Effector CD4-positive, alpha-beta T cell (primary cell): ENCODE measurements around the gene TMEM222.
"Not testable (repeated sequence)": the region's sequence is repeated elsewhere in the genome, so short reads cannot be mapped to it uniquely, and the experiment has no call there.

Source experiments
- DNase-seq: peaks from one replicate; pipeline ENCODE4 v3.0.0-alpha.2; 2020
- total RNA-seq: gene quantifications from one replicate; lab custom pipeline; 2026; lab: John Stamatoyannopoulos, UW

The TMEM222 gene
- 25.9 reads per million, percentile 53 among the genes with 10 or more reads in this experiment for total RNA-seq

GRCh38 chr1:27321813-27322568 lies at the start of gene TMEM222:
Gene TMEM222, plus strand, starts transcription at chr1:27322163. Its CDS starts 35 bp downstream, at chr1:27322198.
- peak; percentile 95 for DNase-seq

DNA sequence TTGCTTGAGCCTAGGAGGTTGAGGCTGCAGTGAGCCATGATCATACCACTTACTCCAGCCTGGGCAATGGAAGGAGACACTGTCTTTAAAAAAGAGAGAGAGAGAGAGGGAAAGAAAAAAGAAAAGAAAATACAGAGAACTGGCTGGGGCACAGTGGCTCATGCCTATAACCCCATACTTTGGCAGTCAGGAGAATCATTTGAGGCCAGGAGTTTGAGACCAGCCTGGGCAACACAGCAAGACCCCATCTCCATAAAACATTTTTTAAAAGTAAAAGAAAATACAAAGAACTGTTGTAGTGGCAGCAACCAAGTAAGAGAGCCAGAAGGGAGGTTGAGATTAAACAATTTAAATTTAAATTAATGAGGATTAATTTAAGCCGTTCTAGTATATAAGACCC lies 47.8 kb upstream of the TMEM222 start:
- no peak for DNase-seq

DNA sequence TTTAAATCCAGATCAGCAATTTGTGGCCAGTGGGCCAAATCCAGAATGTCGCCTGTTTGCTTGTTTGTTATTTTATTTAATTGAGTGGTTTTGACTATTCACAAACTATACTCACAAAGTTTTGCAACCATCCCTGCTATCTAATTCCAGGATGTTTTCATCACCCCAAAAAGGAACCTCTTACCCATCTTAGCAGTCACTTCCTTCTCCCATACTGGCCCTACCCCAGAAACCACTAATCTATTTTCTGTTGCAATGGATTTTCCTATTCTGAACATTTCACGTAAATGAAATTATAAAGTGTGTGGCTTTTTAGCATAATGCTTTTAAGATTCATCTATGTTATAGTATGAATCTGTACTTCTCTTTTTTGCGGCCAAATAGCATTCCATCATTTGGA lies 46.3 kb upstream of the TMEM222 start:
- no peak for DNase-seq

- peak; percentile 89 for DNase-seq
Observed at GRCh38 chr1:27284425-27285273, 37.3 kb upstream of the TMEM222 start.

GRCh38 chr1:27285274-27285660 lies 36.7 kb upstream of the TMEM222 start:
- no peak for DNase-seq

DNA sequence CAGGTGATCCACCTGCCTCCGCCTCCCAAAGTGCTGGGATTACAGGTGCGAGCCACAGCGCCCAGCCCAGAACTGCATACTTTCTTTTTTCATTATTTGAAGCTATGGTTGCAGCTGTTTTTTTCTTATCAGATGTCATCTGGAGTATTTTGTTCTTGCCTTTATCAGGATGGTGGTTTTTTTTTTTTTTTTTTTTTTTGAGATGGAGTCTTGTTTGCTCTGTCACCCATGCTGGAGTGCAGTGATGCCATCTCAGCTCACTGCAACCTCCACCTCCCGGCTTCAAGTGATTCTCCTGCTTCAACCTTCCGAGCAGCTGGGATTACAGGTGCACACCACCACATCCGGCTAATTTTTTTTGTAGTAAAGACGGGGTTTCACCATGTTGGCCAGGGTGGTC lies 36.1 kb upstream of the TMEM222 start:
- not testable (repeated sequence) for DNase-seq

- DNase-seq = not testable (repeated sequence)
Observed at GRCh38 chr1:27289125-27289524, 32.8 kb upstream of the TMEM222 start.

DNA sequence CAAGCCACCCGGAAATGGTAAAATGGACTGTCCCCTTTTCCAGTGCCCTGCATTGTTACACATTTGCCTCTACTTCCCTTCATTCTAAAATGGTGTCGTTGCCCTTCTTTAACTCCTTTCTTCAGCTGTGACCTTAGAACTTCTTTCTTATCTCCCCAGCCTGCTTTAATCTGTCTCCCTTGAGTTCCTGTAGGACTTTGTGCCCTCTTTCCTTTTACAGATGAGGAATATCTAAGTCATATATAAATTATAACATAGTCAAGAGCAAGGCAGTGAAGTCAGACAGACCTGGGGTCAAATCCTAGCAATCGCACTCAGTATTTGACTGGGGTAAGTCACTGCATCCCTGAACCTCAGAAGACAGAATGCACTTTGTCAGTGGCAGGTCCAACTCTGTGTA lies 31.4 kb upstream of the TMEM222 start:
- no peak for DNase-seq

GRCh38 chr1:27292106-27292505 lies 29.9 kb upstream of the TMEM222 start:
- DNase-seq = no peak

GRCh38 chr1:27293915-27294314 lies 28.0 kb upstream of the TMEM222 start:
- DNase-seq = no peak

DNA sequence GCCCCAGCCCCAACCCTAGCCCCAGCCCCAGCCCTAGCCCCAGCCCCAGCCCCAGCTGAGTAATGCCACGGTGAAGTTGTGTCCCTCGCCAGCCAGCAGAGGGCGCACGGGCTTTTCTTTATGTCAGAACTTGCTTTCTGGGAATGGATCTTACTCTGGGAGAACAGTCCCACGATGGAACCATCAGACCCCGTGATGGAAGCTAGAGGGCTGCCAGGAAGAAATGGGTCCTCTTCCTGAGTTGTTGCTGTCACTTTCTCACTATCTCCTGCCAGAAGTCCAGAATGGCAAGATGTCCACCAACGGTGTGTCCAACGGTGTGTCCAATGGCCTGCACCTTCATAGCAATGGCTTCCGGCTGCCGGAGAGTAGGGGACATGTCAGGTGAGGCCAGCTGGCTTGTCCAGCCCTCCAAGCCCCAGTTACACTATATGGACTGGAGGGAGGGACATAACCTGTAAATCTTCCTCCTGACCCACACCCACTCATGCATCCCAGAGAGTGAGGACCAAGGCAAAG lies 25.1 kb upstream of the TMEM222 start:
- peak; percentile 65 for DNase-seq

DNA sequence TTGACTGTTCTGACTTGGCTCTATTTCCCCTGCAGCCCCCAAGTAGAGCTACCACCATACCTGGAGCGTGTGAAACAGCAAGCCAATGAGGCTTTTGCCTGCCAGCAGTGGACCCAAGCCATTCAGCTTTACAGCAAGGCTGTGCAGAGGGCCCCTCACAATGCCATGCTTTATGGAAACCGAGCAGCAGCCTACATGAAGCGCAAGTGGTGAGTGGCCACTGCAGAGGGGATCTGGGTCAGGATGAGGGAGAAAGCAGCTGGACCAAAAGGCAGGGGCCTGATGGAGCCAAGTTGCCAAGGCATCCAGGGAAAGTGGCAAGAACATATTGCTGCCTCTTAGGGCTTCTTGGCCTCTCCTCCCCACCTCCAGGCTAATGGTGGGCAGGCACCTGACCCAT lies 24.1 kb upstream of the TMEM222 start:
- no peak for DNase-seq

DNA sequence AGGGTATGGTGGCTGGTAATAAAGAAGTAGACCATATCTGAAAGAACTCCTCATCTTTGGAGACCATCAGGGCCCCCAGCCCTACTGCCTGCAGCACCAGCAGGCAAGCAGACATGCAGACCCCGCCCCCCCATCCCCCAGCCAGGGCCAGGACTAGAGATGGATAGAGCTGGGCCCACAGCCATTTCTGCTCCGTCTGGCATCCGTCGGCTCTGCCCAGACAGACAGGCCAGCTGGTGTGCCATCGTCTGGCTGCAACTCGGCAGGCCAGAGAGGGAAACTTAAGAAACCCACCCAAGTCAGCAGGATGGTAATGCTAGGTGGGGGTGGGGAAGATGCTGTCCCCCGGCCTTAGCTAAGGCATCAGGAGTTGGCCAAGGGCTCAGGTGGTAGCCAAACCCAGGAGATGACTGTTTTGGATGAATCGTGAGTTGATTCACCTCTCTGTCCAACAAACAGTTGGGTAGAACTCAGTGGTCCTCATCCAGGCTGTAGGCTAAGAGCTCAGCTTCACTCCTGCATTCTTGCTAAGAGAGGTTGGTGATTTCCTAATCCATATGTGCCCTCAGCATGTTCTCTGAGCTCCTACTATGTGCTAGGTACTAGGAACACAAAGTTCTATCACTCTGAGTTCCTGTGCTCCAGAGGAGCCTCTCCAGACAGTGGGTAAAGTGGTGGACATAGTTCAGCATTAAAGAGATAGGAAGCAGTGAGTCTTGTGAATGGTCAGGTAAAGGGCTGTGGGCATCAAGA lies 23.2 kb upstream of the TMEM222 start:
- no peak for DNase-seq

DNA sequence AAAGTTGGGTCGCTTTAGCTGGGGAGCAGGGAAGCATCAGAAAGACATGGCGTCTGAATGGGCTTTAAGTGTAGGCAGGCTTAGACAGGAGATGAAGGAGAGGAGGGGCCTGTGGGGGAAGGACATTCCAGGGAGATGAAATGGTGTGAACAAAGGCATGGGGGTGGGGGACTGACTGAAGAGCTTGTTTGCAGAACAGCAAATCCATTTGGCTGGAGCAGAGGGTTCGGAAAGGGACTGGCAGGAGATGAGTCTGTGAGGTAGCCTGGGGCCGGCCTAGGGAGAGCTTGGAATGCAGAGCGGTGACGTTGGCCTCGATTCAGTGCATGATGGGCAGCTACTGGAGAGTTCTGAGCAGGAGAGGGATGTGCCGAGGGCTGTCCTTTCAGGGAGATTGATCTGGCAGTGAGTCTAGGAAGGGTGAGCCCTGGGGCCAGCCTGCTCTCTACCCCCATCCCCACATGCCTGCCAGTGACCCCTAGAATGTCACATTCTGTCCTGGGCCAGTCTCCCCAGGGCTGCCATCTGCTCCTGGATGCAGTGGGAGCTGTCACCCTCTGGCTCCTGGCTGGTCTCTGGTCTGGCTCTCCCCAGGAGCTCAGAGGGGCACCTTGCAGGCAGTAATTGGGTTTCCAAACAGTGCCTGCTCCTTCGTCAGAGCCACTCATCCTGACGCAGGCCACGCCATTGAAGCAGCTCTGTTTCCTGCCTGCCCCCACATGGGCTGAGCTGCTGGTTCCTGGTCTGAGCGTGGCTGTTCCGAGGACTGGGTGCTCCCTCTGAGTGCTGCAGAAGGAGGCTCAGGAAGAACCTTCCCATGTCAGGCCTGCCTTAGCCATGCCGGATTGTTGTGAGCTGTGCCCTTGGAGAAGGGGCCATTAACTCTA lies 22.3 kb upstream of the TMEM222 start:
- no peak for DNase-seq

DNA sequence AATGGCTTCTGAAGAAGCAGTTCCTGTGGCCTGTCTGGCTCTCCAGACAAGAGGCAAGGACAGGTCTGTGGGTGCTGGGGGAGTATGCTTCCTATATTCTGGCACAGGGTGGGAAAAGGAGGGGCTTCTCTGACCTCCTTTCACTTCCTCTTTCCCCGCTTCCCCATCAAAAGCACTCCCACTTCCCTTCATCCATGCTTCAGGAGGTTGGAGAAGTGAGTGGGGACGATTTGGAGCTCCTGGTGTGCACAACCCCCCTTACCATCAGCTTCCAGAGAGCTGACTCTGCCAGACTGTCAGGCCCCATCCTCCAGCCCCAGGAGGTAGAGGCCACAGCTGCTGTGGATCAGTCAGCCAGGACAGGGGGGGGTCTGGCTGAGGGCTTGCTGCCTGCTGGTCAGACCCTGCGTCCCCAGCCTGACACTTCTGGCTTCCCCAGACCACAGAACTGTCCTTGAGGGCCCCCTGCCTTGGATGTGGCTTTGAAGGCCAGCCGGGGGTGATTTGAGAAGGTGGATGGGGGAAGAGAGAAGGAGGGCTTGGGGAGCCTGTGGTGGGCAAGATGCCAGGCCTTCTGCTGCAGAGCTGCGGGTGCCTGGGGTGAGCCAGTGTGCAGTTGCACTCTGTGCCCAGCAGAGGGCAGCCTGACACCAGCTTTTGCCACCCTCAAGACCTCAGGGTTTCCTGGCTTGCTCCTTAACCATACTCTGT lies 21.5 kb upstream of the TMEM222 start:
- DNase-seq = peak; percentile 64

DNA sequence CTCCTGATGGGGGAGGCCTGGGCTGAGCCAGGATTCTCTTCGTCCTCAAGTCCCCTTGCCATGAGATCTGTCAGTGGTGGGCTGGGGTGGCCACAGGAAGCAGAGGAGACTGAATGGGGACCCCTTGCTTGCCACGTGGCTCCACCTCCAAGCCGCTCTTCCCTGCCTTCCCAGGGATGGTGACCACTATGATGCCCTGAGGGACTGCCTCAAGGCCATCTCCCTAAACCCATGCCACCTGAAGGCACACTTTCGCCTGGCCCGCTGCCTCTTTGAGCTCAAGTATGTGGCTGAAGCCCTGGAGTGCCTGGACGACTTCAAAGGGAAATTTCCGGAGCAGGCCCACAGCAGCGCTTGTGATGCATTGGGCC lies 20.9 kb upstream of the TMEM222 start:
- no peak for DNase-seq

DNA sequence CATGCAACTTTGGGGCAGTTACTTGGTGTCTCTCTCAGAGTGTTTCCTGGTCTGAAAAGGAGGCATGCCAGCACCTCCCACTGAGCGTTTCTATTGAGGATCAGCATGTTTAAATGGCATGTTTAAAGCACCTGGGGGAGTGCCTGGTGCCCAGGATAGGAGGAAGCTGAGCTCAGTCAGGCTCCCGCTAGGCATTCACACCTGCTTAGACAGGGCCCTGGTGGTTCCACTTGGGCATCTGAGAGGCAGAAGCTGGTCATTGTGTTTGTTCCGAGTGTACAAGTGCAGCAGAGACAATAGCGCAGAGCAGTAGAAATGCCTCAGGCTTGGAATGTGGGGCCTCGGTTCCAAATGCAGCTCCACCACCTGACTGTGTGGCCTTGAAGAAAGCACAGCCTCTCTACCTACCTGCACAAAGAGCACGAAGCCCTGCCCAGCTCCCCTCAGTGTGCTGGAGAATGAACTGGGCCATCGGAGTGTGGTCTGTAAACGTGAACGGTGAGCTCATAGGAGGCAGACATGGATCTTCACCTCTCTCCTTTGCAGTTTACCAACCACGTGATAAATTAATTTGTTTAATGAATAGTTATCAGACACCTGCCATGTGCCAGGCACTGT lies 20.3 kb upstream of the TMEM222 start:
- DNase-seq = no peak

DNA sequence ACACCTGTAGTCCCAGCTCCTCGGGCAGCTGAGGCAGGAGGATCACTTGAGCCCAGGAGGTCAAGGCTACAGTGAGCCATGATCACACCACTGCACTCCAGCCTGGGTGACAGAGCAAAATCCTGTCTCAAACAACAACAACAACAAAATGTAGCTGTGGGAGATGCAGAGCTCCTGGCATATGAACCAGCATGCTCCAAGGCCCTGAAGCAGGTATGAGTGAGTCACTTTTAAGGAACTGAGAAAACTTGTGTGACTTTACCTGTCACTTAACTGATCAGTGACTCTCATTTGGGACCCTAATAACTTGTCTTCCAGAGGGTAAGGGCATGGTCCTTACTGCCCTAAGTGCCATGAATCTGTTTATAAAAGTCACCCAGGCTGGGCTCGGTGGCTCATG lies 19.4 kb upstream of the TMEM222 start:
- no peak for DNase-seq

- no peak for DNase-seq
Observed at GRCh38 chr1:27303509-27303908, 18.5 kb upstream of the TMEM222 start.

DNA sequence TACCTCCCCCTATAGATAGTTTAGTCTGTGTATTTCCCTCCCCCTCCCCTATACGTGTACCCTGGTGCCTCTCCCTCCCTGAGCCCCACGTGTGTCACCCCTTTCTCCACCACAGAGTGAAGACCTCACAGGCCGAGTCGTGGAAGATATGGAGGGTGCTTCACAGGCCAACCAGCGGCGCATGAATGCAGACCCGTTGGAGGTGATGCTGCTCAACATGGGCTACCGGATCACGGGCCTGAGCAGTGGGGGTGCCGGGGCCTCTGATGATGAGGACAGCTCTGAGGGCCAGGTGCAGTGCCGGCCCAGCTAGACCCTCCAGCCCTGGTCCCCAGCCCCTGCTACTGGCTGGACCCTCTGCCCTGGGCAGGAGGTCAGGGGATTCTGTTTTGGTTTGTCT lies 15.9 kb upstream of the TMEM222 start:
- DNase-seq = no peak
